LNCaP clone FGC (cell line): Measurements from ENCODE around the gene AGL.

Experiments used
- DNase-seq: peaks from one replicate; pipeline ENCODE4 v3.0.0-alpha.2; 2011; ENCODE audit warnings: low read depth
- H3K4me3 ChIP-seq: 2 replicates; pipeline ENCODE4 v1.5.1; 2011; ENCODE audit warnings: mild to moderate bottlenecking, low read depth, low read length, control low read depth
- CTCF ChIP-seq: IDR thresholded peaks from 2 replicates; pipeline ENCODE4 v1.5.1; 2012; ENCODE audit warnings: mild to moderate bottlenecking; ENCODE audit not compliant: control insufficient read depth, insufficient read depth; ENCODE audit errors: extremely low read depth

Gene AGL

GRCh38 chr1:99943223-99943794 is 93.1 kb downstream of the AGL start:
- no peak for DNase-seq
- H3K4me3 ChIP-seq: no peak overlapping the region

GRCh38 chr1:99944192-99944591 is 94.0 kb downstream of the AGL start:
- no peak for DNase-seq
- TF ChIP-seq CTCF: no peak
- H3K4me3 ChIP-seq: no peak overlapping the region

More at GRCh38 chr1:99943223-99943794, 93.1 kb downstream of the AGL start:
- no peak for TF ChIP-seq CTCF

GRCh38 chr1:99945174-99945573 is 95.0 kb downstream of the AGL start:
- no peak for TF ChIP-seq CTCF
- no peak overlapping the region for H3K4me3 ChIP-seq
- no peak for DNase-seq

GRCh38 chr1:99950486-99950885 is 100.3 kb downstream of the AGL start:
- TF ChIP-seq CTCF: no peak
- DNase-seq: no peak
- H3K4me3 ChIP-seq: no peak overlapping the region

GRCh38 chr1:99952522-99952921 is 102.4 kb downstream of the AGL start:
- TF ChIP-seq CTCF: no peak
- no peak overlapping the region for H3K4me3 ChIP-seq
- no peak for DNase-seq

- no peak for DNase-seq
- no peak overlapping the region for H3K4me3 ChIP-seq
- no peak for TF ChIP-seq CTCF
Measured at GRCh38 chr1:99955375-99955774, 105.2 kb downstream of the AGL start.

- no peak for TF ChIP-seq CTCF
- DNase-seq: no peak
- H3K4me3 ChIP-seq: no peak overlapping the region
Measured at GRCh38 chr1:99956755-99957154, 106.6 kb downstream of the AGL start.
